Activated CD4-positive, alpha-beta memory T cell treated with anti-CD3 and anti-CD28 coated beads, Interleukin-2, amount 10 ng/mL, durations not matched to agents 7 days and 5 days (primary cell): ENCODE results near the gene AGK. TPM values are rescaled to one million over a fixed set of nuclear protein-coding genes. Genes with fewer than 3 reads are reported as not detected.

ENCODE experiments used
- total RNA-seq, 2 experiments: library from RNA; stranded (reverse); gene quantifications; one replicate each; pipeline ENCODE4 v1.2.3, GENCODE V29; 2021

AGK gene
- total RNA-seq, 2 experiments from 2014 or later: 46.9 to 50.4 TPM

Other genes starting within 250 kb of the AGK start
- gene DENND11, start 150.8 kb downstream of the AGK start, total RNA-seq: 10 to 100 TPM; 24.5 to 24.9 TPM
- gene WEE2, start 156.9 kb downstream of the AGK start, total RNA-seq: not detected
- 100 to 1,000 TPM; 124 to 125 TPM for gene SSBP1, start 186.9 kb downstream of the AGK start, total RNA-seq
- 1 to 10 TPM in 1 of 2 experiments, under 1 TPM in 1; 0.73 to 1.5 TPM for gene TAS2R3, start 212.7 kb downstream of the AGK start, total RNA-seq
- under 1 TPM; 0.65 to 0.73 TPM for gene TAS2R4, start 225.3 kb downstream of the AGK start, total RNA-seq
- 1 to 10 TPM in 1 of 2 experiments, under 1 TPM in 1; 0.91 to 1.5 TPM for gene TAS2R5, start 238.8 kb downstream of the AGK start, total RNA-seq